Fibroblast of gingiva (primary cell): ENCODE data around the gene CYLD.

ENCODE experiments used
- DNase-seq: peaks from one replicate; pipeline ENCODE4 v3.0.0-alpha.2; 2011; ENCODE audit warnings: low read depth

Gene CYLD

DNA sequence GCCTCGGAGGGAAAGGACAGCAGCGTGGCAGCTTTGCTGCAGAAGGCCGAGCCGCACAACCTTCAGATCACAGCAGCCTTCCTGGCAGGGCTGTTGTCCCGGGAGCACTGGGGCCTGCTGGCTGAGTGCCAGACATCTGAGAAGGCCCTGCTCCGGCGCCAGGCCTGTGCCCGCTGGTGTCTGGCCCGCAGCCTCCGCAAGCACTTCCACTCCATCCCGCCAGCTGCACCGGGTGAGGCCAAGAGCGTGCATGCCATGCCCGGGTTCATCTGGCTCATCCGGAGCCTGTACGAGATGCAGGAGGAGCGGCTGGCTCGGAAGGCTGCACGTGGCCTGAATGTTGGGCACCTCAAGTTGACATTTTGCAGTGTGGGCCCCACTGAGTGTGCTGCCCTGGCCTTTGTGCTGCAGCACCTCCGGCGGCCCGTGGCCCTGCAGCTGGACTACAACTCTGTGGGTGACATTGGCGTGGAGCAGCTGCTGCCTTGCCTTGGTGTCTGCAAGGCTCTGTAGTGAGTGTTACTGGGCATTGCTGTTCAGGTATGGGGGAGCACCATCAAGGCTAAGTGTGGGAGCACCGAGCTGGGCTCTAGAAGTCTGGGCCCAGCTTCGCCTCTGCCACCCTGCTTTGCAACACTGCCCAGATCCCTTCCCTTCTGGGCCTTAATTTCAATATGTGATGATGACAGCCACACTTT lies 29.9 kb upstream of the CYLD start:
- peak; percentile 17 for DNase-seq

DNA sequence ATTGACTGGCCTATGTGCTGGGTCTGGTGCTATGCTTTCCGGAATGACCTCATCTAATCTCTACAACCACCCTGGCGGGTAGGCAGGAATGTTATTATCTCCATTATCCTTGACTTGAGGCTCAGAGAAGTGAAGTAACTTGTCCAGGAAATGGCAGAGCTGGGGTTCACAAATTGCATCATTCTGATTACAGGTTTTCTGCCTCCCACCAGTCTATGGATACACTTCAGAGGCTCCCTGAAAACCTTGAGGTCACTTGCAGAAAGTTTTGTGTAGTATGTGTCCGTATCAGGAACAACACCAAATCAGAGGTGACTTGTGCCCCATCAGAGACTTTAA lies 29.4 kb upstream of the CYLD start:
- DNase-seq: no peak

DNA sequence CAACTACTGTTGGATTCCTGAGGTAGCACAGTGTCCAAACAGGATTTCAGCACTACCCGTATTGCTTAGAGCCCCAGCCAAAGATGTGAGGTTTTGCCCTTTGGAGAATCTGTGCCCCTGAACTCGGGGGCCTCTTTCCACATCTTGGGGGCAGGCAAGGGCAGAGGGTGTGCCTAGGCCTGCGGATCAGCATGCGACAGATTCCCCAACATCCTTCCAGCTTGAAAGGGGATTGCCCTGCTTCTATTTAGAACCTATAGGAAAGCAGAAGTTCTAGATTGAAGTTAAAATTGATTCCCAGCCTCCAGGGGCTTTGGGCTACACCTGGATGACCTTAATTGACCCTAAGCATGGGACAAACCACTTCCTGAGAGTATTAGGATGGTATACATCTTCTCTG lies 28.9 kb upstream of the CYLD start:
- no peak for DNase-seq

DNA sequence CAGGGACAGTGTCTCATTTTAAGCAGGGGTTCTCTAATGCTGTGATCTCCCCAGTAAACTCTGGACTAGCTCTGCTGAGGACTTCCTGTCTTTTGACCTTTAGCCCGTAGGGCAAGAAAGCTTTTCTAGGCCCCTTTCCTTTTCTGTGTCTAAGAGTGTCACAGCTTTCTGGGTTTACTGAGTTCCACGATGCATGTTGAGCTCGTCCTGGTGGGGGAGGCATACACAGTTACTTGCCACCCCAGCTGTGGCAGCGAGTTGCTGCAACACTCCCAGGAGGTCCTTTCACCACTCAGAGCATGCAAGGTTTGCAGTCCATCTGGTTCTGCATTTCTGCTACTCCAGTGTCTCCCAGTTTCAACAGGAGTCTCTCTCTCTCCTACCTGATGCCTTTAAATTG lies 24.8 kb upstream of the CYLD start:
- no peak for DNase-seq

DNA sequence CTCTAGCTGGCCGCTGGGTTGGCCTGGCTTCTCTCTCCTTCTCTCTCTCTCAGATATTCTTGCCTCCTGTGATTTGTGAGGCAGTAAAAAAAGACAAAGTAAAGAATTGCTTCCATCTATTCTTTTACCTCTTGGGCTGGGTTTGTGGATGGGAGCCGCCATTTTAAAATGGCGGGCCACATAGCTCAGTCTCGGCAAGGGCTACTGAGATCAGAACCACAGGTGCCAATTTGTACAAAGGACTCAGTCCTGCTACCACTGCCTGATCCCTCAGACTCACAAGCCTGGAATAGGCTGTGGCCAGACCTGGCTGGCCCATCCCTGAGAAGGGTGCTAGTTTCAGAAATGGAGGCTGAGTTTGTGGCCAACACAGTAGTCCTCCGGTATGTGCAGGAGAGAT lies 24.4 kb upstream of the CYLD start:
- DNase-seq: no peak

DNA sequence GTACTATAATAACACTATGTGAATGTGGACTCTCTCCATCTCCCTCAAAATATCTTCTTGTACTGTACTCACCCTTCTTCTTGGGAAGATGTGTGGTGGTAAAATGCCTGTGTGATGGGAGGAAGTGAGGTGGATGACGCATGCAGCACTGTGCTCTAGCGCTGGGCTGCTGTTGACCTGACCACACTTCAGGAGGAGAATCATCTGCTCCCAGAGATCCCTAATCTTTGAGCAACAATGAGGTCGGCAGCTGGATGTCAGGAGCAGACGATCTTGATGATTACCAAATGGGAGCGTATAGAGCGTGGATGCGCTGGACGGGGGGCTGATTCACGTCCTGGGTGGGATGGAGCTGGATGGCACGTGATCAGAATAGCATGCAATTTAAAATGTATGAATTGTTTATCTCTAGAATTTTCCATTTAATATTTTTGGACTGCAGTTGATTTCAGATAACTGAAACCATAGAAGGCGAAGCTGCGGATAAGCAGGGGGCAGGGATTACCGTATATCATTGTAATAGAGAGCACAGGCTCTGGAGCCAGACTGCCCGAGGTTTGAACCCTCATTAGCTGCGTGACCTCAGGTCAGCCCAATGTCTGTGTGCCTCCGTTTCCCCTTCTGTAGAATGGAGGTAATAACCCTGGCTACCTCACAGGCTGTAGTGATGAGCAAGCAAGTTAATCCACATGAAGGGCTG lies 23.7 kb upstream of the CYLD start:
- no peak for DNase-seq

DNA sequence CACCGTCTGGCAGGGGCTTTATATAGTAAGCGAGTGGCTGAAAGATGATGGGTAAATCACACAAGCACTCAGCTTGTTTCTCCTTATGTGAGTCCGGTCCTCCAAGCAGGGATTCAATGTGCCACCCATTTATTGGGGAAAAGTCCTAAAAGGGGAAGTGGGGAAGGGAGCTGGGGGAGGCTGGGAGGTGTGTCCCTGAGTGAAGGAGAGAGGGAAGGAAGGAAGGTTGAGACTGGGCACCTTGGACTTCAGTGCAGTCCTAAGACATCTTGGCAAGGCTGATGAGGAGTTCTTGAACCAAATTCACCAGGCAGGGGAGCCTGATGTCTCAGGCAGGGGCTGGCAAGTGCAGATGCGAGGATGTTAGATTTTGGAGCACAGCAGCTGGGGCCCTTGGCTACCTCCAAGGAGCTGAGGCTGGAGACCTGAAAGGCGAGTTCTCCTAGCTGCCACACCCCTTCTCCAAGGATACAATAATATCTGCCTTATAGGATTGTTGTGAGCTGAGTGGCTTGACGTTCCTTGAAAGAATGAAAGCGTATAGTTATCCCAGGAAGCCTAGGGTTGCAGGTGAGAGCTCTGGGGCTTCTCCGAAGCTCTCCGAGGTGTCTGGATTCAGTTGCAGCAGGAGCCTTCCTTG lies 23.0 kb upstream of the CYLD start:
- DNase-seq: no peak

DNA sequence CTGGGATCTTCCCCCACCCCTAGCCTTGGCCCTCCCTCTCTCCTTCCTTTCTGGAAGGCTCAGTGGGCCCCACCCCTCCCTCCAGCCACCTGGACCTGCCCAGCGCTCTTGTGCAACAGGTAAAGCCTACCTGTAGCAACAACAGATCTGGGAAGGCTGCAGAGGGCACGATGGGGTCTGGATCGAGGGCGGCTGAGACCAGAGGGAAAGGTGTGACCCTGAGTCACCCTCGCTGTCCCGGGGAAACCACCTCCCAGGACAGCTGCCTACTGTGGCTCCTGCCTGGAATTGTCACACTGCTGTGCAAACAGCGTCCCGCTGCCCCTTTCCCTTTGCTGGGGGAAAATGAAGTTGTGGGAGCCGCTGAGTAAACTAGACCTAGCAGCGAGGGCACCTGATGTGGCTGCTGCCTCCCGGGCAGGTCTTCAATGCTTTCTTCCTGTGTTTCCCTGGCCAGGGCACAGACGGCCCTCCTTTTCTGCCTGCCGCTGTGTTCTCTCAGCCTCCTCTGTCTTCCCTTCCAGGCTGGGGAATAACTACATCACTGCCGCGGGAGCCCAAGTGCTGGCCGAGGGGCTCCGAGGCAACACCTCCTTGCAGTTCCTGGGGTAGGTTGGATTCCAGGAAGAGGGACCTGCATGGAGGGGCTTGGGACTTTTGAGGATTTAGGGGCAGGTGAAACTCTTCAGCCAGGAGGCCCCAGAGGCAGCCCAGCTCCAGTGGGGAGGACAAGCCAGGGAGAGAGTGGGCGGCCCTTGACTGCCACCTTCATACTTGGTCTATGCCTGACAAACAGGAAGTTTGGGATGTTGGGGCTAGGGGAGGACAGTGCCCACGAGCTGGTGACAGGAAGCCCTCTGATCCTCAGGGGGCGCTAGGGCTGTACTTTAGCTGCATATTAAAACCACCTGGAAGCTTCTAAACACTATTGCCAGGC lies 22.2 kb upstream of the CYLD start:
- no peak for DNase-seq

DNA sequence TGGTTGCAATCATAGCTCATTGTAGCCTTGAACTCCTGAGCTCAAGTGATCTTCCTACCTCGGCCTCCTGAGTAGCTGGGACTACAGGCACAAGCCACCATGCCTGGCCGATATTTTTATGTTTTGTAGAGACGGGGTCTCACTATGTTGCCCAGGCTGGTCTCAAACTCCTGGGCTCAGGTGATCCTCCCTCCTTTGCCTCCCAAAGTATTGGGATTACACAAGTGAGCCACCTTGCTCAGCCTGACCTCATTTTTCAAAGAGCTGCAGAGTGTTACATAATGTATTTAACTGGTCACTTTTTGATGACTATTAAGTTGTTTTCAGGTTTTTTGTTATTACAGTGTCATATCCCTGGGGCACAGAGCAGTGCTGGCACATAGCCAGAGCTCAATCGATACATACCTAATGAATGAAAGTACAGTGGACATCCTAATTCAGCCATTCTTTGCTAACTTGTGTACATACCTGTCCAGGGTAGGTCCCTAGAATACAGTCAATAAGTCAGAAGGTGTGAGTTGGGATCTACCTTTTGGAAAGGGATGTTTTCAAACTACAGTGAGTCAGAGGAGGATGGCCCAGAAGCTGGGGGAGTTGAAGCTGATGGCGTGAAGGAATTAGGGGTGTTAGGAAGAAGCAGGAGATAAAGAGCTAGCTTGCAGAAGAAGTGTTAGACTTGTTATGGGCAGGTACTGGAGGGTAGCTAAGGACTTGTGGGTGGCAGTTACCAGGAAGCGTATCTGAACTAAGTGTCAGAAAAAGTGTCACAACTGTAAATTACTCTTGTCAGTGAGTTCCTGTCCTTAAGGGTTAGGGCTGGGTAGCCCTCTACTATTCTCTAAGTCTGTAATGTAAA lies 20.1 kb upstream of the CYLD start:
- no peak for DNase-seq

DNA sequence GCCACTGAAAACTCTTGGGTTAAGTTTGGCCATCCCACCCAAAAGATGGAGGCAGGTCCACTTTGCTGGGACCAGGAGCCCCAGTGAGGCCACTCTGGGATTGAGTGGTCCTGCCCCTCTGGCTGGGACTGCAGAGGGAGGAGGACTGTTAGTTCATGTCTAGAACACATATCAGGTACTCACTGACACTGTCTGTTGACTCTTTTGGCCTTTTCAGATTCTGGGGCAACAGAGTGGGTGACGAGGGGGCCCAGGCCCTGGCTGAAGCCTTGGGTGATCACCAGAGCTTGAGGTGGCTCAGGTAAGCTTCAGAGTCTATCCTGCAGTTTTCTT lies 19.5 kb upstream of the CYLD start:
- no peak for DNase-seq

DNA sequence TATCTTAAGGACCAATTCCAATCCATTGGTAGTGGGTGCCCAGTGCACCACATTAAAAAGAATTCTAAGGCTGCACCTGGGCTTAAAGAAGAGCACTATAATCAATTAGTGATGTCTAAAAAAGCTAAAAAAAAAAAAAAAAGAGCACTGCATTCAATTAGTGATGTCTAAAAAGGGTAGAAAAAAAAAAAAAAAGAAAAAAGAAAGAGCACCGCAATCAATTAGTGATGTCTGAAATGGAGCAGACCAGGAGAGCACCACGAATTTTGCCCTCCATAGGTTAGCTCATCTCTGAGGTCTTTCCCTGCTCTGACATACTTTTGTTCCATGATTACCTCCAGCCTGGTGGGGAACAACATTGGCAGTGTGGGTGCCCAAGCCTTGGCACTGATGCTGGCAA lies 18.9 kb upstream of the CYLD start:
- DNase-seq: no peak

DNA sequence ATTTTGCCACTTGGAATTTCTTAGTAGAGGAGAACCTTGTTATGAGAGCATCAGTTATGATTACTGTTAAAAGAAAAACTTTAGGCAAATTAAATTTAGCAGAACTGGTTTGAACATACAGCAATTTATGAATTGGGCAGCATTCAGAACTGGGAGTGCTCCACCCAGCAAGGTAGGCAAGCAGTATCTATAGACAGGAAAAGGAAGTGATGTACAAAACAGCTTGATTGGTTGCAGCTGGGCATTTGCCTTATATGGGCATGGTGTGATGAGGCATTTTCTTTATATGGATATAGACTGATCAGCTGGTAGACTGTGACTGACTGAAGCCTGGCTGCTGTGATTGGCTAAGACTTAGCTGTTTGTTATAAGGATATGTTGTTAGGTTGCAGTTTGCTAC lies 17.6 kb upstream of the CYLD start:
- DNase-seq: no peak

DNA sequence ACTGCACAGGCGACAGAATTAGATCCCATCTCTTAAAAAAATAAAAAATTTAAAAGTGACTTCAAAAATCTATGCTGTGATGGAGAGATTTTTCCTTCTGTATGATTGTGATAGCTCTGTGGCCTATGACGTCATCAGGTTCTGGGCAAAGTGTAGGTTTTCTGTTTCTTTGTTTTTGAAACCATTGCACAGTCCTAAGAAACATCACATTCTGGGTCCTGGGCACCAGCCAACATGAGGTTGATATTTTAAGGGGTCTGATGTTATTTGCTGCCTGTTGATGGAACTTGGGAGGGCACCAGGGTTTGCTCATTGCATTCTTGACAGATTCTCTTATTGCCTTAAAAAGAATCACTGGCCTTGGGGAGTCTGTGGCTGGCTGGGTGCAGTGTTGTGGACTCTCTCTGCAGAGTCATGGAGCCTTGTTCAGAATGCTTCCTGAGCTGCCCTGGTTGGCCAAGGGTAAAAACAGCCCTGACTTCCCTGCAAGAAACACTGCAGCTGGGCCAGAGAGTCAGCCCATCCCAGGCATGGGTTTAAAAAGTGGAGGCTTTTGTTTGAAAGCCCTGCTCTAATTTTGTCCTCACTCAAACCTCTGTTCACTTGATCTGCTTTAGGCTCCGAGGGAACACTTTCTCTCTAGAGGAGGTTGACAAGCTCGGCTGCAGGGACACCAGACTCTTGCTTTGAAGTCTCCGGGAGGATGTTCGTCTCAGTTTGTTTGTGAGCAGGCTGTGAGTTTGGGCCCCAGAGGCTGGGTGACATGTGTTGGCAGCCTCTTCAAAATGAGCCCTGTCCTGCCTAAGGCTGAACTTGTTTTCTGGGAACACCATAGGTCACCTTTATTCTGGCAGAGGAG lies 10.5 kb upstream of the CYLD start:
- DNase-seq: no peak

DNA sequence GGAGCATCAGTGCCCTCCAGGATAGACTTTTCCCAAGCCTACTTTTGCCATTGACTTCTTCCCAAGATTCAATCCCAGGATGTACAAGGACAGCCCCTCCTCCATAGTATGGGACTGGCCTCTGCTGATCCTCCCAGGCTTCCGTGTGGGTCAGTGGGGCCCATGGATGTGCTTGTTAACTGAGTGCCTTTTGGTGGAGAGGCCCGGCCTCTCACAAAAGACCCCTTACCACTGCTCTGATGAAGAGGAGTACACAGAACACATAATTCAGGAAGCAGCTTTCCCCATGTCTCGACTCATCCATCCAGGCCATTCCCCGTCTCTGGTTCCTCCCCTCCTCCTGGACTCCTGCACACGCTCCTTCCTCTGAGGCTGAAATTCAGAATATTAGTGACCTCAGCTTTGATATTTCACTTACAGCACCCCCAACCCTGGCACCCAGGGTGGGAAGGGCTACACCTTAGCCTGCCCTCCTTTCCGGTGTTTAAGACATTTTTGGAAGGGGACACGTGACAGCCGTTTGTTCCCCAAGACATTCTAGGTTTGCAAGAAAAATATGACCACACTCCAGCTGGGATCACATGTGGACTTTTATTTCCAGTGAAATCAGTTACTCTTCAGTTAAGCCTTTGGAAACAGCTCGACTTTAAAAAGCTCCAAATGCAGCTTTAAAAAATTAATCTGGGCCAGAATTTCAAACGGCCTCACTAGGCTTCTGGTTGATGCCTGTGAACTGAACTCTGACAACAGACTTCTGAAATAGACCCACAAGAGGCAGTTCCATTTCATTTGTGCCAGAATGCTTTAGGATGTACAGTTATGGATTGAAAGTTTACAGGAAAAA lies 9.7 kb upstream of the CYLD start:
- DNase-seq: no peak

DNA sequence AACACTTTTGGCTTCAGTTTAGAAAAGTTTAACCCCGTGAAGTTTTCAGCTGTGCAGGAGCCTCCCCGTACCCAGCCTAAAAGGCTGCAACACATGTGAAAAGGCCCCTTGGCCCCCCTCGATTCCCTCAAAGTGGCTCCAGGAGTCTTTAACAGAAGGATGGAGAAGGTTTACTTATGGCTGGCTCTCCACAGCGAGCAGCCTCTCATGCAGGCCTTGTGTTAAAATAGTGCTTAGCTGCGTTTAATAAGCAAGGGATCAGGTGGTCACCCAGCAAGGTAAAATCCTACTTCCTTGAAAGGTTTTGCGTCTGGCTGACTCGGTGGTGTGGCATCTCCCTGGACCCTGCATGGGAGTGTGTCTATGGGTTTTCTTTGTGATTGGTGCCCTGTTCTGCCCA lies 8.4 kb upstream of the CYLD start:
- no peak for DNase-seq

DNA sequence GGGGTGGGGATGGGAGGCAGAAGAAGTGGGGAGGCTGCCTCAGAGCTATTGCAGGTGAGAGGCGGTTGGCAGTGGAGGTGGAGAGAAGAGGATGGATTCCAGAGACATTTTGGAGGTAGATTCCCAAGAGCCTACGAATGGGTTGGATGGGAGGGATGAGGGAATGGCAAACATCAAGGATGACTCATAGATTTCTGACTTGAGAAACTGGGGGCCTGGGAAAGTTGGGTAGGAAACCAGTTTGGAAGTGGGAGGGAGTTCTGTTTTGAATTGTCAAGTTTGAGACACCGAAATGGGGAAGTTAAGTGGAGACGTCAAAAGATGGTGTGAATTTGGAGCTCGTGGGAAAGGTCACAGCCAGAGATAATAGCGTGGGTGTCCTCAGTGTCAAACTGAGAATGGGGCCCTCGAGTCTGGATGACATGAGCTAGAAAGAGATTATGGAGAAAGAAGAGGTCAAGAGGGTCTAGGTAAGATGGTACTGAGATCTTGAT lies 6.2 kb upstream of the CYLD start:
- DNase-seq: no peak

DNA sequence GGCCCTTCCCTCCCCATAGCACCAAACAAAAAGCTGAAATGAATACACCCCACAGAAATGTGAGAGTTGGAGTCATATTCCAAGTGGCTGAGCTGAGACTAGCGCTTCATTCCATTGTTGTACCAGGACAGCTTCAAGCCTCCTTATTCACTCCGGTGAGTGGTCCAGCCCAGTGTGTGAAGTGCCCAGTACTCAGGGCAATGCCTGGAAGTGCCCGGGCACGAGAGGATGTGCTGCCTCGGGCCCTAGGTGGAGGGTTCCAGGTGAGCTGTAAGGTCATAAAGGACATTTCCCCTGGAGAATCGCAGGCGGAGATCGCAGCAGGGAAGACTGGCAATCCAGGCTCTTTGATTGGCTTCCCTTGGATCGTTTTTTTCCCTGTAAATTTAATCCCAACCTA lies 5.4 kb upstream of the CYLD start:
- DNase-seq: no peak

DNA sequence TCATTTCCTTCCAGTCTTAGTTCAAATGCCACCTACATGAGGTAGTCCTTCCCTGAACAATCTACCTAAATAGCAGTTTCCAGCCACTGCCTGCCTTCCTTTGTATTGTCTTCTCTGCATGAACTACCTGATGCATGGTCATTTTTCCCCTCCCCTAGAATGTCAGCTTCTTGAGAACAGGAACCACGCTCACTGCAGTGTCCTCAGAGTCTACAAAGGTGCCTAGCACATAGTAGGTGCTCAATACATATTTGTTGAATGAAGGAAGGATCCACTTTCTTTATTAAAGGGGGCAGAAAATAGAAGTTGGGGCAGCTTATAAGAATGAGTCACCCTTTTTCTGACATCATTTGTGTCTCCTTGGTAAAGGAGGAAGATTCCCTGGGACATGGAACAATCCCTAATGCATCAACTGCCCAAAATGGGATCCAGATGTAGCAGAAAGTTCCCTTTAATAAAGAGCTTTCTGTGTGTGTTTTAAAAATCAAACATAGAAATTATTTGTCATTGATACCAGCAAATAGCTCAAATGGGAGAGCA lies 4.4 kb upstream of the CYLD start:
- peak; percentile 29 for DNase-seq

DNA sequence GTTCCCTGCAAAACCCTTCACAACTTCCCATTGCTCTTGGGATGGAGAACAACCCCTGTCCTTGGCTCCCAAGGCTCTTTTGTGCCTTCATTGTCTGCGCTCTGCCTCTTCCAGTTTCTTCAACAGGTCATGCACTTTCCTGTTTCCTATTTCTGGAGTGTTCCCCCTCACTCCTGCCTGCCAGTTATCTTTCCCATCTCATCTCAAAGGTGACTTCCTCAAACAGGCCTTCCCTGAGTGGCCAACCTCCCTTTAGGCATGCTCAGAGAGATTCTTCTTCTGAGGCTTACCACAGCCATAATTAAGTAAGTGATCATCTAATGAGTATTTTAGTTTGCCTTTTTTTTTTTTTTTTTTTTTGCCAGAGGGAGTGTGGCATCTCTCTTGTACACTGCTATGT lies 2.9 kb upstream of the CYLD start:
- no peak for DNase-seq
